HG03066 (cell line): ENCODE results near the gene DRD5.

Source experiments
- ATAC-seq: cut with Tn5 transposase; IDR thresholded peaks from one replicate; pipeline ENCODE4 v1.9.1; 2021; ENCODE audit warnings: low read depth; ENCODE audit not compliant: unreplicated experiment

DRD5 gene

GRCh38 chr4:9812501-9813340 lies 31.3 kb downstream of the DRD5 start:
- ATAC-seq, result peak; percentile 94

- no peak for ATAC-seq
These were observed 34.9 kb downstream of the DRD5 start for GRCh38 chr4:9816285-9816684.

- ATAC-seq, result no peak
These were observed 38.9 kb downstream of the DRD5 start for GRCh38 chr4:9820343-9820742.

- no peak for ATAC-seq
These were observed 43.6 kb downstream of the DRD5 start for GRCh38 chr4:9825049-9825448.

- ATAC-seq, result no peak
These were observed 45.1 kb downstream of the DRD5 start for GRCh38 chr4:9826551-9826950.

GRCh38 chr4:9832640-9833039 lies 51.2 kb downstream of the DRD5 start:
- ATAC-seq, result no peak

GRCh38 chr4:9833421-9833820 lies 52.0 kb downstream of the DRD5 start:
- ATAC-seq, result no peak
